K562 (cell line): ENCODE data around the gene STARD8.

Source experiments
- BRCA1 ChIP-seq, 2 experiments: fragments of 450-650 bp in 1 of 2; sonication (generic) in 1 of 2; formaldehyde crosslinking in 1 of 2; IDR thresholded peaks; 2 replicates each; pipeline versions ENCODE4 v1.5.0 to v1.6.1; 2017 to 2020; ENCODE audit warnings: mild to moderate bottlenecking in 1 of 2, missing genetic modification reagents in 1 of 2
- CTCF ChIP-seq, 3 experiments: IDR thresholded peaks in 2 of 3; conservative IDR thresholded peaks in 1 of 3; 2 replicates each; pipeline ENCODE4 v1.5.1; 2011 to 2012; ENCODE audit warnings: low read length in 3 of 3, mild to moderate bottlenecking in 3 of 3, control low read depth in 2 of 3, improper control_type of control experiment in 1 of 3, inconsistent platforms in 1 of 3, low read depth in 1 of 3, mixed read lengths in 1 of 3, moderate library complexity in 1 of 3; ENCODE audit not compliant: insufficient read depth in 2 of 3

- TF ChIP-seq BRCA1 (IDR thresholded peaks at IDR 0.05) (no peak), BRCA1 (CRISPR knock-in tag; IDR thresholded peaks at IDR 0.05) (no peak), CTCF (IDR thresholded peaks at IDR 0.05 in 2 of 3, conservative IDR thresholded peaks at IDR 0.05 in 1 of 3; ENCODE audit: insufficient read depth in 2 of 3, low read depth in 1 of 3, low read length in 3 of 3) (no peak)
Measured at GRCh38 chrX:68690936-68691501, 43.6 kb downstream of the STARD8 start.
